ENCODE results near the gene THADA. TPM values are rescaled to one million over a fixed set of nuclear protein-coding genes. Genes with fewer than 3 reads are reported as not detected.

The THADA gene
- total RNA-seq, 4 donors from 2014 or later: 31.2 to 68.8 (median 54.9) TPM

DNA sequence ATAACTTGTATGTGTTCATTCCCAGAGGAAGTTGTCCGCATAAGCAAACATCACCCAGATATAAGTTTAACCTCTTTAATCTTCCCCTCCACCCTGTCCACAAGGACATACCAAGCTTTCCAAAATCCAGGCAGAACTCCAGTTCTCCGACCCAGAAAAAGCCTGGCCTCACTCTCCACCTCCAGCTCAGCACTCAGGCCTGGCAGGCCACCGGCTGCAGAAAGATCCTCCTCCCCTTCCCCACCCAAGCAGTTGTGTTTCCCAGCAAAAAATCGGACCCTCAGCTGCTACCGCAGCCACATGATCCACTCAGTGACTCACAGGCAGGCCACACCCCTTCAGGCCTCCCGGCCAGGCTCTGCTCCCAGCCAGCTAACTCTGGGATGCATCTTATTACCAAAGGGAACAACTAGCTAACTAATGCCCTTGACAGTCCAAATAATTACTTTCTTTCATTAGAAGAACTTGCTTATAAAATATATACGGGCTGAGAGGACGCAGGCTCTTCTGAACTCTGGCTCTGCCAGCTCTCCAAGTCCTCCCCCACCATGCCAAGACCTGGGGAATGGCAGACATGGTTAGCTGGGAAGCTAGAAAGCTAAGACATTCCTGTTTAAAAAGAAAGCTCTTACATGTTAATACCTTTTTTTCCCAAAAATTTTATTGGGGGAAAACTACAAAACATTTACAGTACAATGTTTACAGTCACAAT, 373.9 kb downstream of the THADA start:
- H3K4me3 ChIP-seq: peak overlapping the region; percentile 90 to 94
- no peaks in the 10 kb centered on the region for H3K36me3 ChIP-seq
- H3K27ac ChIP-seq: peak overlapping the region; percentile 98 to 99
- intact Hi-C loops (cut with DNase I; ENCODE audit: low total_unique reads): loop anchor here (5.0 to 10.0 kb wide), 3 partner anchors 200 to 263 kb away; no protein-coding TSS in a partner anchor
- DNase-seq: peak; percentile 93 to 94
- peaks cover 4 to 19% of the 10 kb centered on the region in 2 donors for H3K4me1 ChIP-seq
- no peaks in the 10 kb centered on the region for H3K27me3 ChIP-seq
- TF ChIP-seq, protein P1, sequence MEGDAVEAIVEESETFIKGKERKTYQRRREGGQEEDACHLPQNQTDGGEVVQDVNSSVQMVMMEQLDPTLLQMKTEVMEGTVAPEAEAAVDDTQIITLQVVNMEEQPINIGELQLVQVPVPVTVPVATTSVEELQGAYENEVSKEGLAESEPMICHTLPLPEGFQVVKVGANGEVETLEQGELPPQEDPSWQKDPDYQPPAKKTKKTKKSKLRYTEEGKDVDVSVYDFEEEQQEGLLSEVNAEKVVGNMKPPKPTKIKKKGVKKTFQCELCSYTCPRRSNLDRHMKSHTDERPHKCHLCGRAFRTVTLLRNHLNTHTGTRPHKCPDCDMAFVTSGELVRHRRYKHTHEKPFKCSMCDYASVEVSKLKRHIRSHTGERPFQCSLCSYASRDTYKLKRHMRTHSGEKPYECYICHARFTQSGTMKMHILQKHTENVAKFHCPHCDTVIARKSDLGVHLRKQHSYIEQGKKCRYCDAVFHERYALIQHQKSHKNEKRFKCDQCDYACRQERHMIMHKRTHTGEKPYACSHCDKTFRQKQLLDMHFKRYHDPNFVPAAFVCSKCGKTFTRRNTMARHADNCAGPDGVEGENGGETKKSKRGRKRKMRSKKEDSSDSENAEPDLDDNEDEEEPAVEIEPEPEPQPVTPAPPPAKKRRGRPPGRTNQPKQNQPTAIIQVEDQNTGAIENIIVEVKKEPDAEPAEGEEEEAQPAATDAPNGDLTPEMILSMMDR (IDR thresholded peaks at IDR 0.05): no peak
- peak; percentile 35 to 51 for TF ChIP-seq POLR2A (IDR thresholded peaks at IDR 0.05)
- H3K9me3 ChIP-seq: no peaks in the 10 kb centered on the region

DNA sequence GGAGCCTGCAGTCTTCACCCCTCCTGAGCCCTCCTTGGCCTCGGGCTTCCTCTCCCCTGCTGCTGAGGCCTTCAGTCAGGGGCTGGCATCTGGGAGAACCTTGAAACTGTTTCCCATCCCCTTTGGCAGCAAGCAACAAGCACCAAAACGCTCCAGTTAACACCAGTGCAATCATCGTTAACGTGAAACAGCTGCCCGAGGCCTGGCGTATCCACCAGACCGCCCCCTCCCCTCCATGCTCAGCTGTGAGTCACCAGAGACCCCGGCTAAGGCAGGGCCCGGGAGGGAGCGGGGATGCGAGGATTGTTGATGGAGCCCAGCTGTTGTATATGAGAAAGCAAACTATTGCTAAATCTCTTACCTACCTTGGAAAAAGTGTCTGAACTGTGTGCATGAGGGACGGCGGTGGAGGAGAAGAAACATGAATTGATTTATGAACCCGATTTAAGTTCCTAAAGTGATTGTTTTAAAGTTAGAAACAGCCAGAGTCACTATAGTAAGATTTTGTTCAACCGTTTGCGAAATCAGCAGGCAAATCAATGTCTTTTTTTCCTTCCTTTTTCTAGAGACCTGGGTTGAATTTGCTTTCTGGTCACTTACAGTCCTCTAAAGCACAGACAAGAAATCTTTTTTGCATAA, 374.6 kb downstream of the THADA start:
- DNase-seq: peak; percentile 86 to 93
- no peaks in the 10 kb centered on the region for H3K9me3 ChIP-seq
- H3K27ac ChIP-seq: peak overlapping the region; percentile 98 to 99
- H3K36me3 ChIP-seq: no peaks in the 10 kb centered on the region
- H3K4me1 ChIP-seq: peaks cover 4 to 19% of the 10 kb centered on the region in 2 donors
- intact Hi-C loops (cut with DNase I; ENCODE audit: low total_unique reads): loop anchor here (5.0 to 10.0 kb wide), 3 partner anchors 199 to 264 kb away; no protein-coding TSS in a partner anchor
- TF ChIP-seq POLR2A (IDR thresholded peaks at IDR 0.05): no peak
- TF ChIP-seq, protein P1 (IDR thresholded peaks at IDR 0.05): no peak
- no peaks in the 10 kb centered on the region for H3K27me3 ChIP-seq
- H3K4me3 ChIP-seq: peak overlapping the region; percentile 90 to 94

GRCh38 chr2:43220760-43221123, 375.1 kb downstream of the THADA start:
- H3K9me3 ChIP-seq: no peaks in the 10 kb centered on the region
- H3K27me3 ChIP-seq: no peaks in the 10 kb centered on the region
- H3K4me3 ChIP-seq: peak overlapping the region in 1 of 2 donors; percentile 94
- DNase-seq: no peak
- intact Hi-C loops (cut with DNase I; ENCODE audit: low total_unique reads): loop anchor here (5.0 to 10.0 kb wide), 3 partner anchors 198 to 264 kb away; no protein-coding TSS in a partner anchor
- TF ChIP-seq, protein P1 (IDR thresholded peaks at IDR 0.05): no peak
- no peak for TF ChIP-seq POLR2A (IDR thresholded peaks at IDR 0.05)
- peaks cover 4 to 19% of the 10 kb centered on the region in 2 donors for H3K4me1 ChIP-seq
- H3K27ac ChIP-seq: peak overlapping the region; percentile 98 to 99
- H3K36me3 ChIP-seq: no peaks in the 10 kb centered on the region

- peaks cover 4 to 19% of the 10 kb centered on the region in 2 donors for H3K4me1 ChIP-seq
These were observed 375.5 kb downstream of the THADA start for GRCh38 chr2:43220229-43220751.

More at GRCh38 chr2:43220229-43220751, 375.5 kb downstream of the THADA start:
- Histone ChIP-seq H3K4me3 (peak overlapping the region; percentile 35 to 40), H3K9me3 (no peaks in the 10 kb centered on the region), H3K27ac (peak overlapping the region; percentile 98 to 99), H3K36me3 (no peaks in the 10 kb centered on the region), H3K27me3 (no peaks in the 10 kb centered on the region)
- no peak for DNase-seq
- TF ChIP-seq, protein P1 (IDR thresholded peaks at IDR 0.05): no peak
- no peak for TF ChIP-seq POLR2A (IDR thresholded peaks at IDR 0.05)
- intact Hi-C loops (cut with DNase I; ENCODE audit: low total_unique reads): loop anchor here (5.0 to 10.0 kb wide), 3 partner anchors 198 to 265 kb away; no protein-coding TSS in a partner anchor
